ENCODE measurements around the gene ALAS1. TPM values are rescaled to one million over a fixed set of nuclear protein-coding genes. Genes with fewer than 3 reads are reported as not detected.

Gene ALAS1
- total RNA-seq, 2 experiments from 2014 or later, result 34.4 to 43.6 TPM

GRCh38 chr3:52257911-52258310 lies 60.0 kb downstream of the ALAS1 start:
- POLR2A ChIA-PET, result no interaction called here
- Histone ChIP-seq H3K9me3 (ENCODE audit: low read length) (no peaks in the 10 kb centered on the region), H4K20me1 (ENCODE audit: insufficient read depth, low read length) (no peaks in the 10 kb centered on the region), H3K4me2 (ENCODE audit: low read length) (no peak overlapping the region), H2AFZ (ENCODE audit: low read length) (no peak overlapping the region), H3K4me3 (ENCODE audit: low read depth, low read length, poor library complexity, severe bottlenecking) (no peak overlapping the region), H3K27ac (ENCODE audit: low read depth, low read length, poor library complexity, severe bottlenecking) (no peak overlapping the region), H3K36me3 (ENCODE audit: insufficient read depth, low read length) (peaks cover 96% of the 10 kb centered on the region), H3K79me2 (ENCODE audit: insufficient read depth, low read depth, low read length) (peaks cover 13% of the 10 kb centered on the region; the same call in 1 of the 2 replicates), H3K4me1 (ENCODE audit: insufficient read depth, low read length, poor library complexity, severe bottlenecking) (peaks cover 17% of the 10 kb centered on the region), H3K9me2 (ENCODE audit: insufficient read depth, low read length) (no peaks in the 10 kb centered on the region)
- no TSS peak for BruUV-seq (replicated peaks)
- DNase-seq (ENCODE audit: low spot score), result no peak
- CTCF ChIA-PET (ENCODE audit: unreplicated experiment), result no interaction called here
- intact Hi-C loops (cut with micrococcal nuclease; ENCODE audit: unreplicated experiment), result no loop called here
- no peak for TF ChIP-seq EZH2phosphoT487 (IDR thresholded peaks at IDR 0.05; ENCODE audit: borderline replicate concordance, low read depth, low read length)
- no peak for TF ChIP-seq CTCF (conservative IDR thresholded peaks at IDR 0.05; ENCODE audit: low read length)

GRCh38 chr3:52259035-52259434 lies 61.1 kb downstream of the ALAS1 start:
- BruUV-seq (replicated peaks), result no TSS peak
- H3K36me3 ChIP-seq (ENCODE audit: insufficient read depth, low read length), result peaks cover 99% of the 10 kb centered on the region
- POLR2A ChIA-PET, result interaction anchor here (1.3 kb wide), 1 partner anchor 12 kb away, joined by 4 read pairs; no protein-coding TSS in a partner anchor
- H3K27ac ChIP-seq (ENCODE audit: low read depth, low read length, poor library complexity, severe bottlenecking), result no peak overlapping the region
- peaks cover 16% of the 10 kb centered on the region; the same call in 1 of the 2 replicates for H3K79me2 ChIP-seq (ENCODE audit: insufficient read depth, low read depth, low read length)
- no peaks in the 10 kb centered on the region for H3K9me3 ChIP-seq (ENCODE audit: low read length)
- no peak overlapping the region for H3K4me3 ChIP-seq (ENCODE audit: low read depth, low read length, poor library complexity, severe bottlenecking)
- H3K4me2 ChIP-seq (ENCODE audit: low read length), result no peak overlapping the region
- H4K20me1 ChIP-seq (ENCODE audit: insufficient read depth, low read length), result no peaks in the 10 kb centered on the region
- no peak overlapping the region for H2AFZ ChIP-seq (ENCODE audit: low read length)
- CTCF ChIA-PET (ENCODE audit: unreplicated experiment), result no interaction called here
- TF ChIP-seq CTCF (conservative IDR thresholded peaks at IDR 0.05; ENCODE audit: low read length) (no peak), EZH2phosphoT487 (IDR thresholded peaks at IDR 0.05; ENCODE audit: borderline replicate concordance, low read depth, low read length) (no peak)
- H3K9me2 ChIP-seq (ENCODE audit: insufficient read depth, low read length), result no peaks in the 10 kb centered on the region
- intact Hi-C loops (cut with micrococcal nuclease; ENCODE audit: unreplicated experiment), result no loop called here
- DNase-seq (ENCODE audit: low spot score), result no peak
- peaks cover 6% of the 10 kb centered on the region for H3K4me1 ChIP-seq (ENCODE audit: insufficient read depth, low read length, poor library complexity, severe bottlenecking)

GRCh38 chr3:52259448-52259847 lies 61.5 kb downstream of the ALAS1 start:
- no peak overlapping the region for H3K4me3 ChIP-seq (ENCODE audit: low read depth, low read length, poor library complexity, severe bottlenecking)
- no peaks in the 10 kb centered on the region for H4K20me1 ChIP-seq (ENCODE audit: insufficient read depth, low read length)
- no TSS peak for BruUV-seq (replicated peaks)
- no peak overlapping the region for H3K27ac ChIP-seq (ENCODE audit: low read depth, low read length, poor library complexity, severe bottlenecking)
- intact Hi-C loops (cut with micrococcal nuclease; ENCODE audit: unreplicated experiment), result no loop called here
- POLR2A ChIA-PET, result interaction anchor here (1.3 to 1.5 kb wide), 2 partner anchors 12 to 18 kb away, joined by 4 read pairs; no protein-coding TSS in a partner anchor
- no peak overlapping the region for H3K4me2 ChIP-seq (ENCODE audit: low read length)
- no peak overlapping the region for H2AFZ ChIP-seq (ENCODE audit: low read length)
- peaks cover 2% of the 10 kb centered on the region for H3K4me1 ChIP-seq (ENCODE audit: insufficient read depth, low read length, poor library complexity, severe bottlenecking)
- TF ChIP-seq CTCF (conservative IDR thresholded peaks at IDR 0.05; ENCODE audit: low read length) (no peak), EZH2phosphoT487 (IDR thresholded peaks at IDR 0.05; ENCODE audit: borderline replicate concordance, low read depth, low read length) (no peak)
- no peaks in the 10 kb centered on the region for H3K9me2 ChIP-seq (ENCODE audit: insufficient read depth, low read length)
- H3K79me2 ChIP-seq (ENCODE audit: insufficient read depth, low read depth, low read length), result peaks cover 16% of the 10 kb centered on the region; the same call in 1 of the 2 replicates
- DNase-seq (ENCODE audit: low spot score), result no peak
- CTCF ChIA-PET (ENCODE audit: unreplicated experiment), result no interaction called here
- H3K9me3 ChIP-seq (ENCODE audit: low read length), result no peaks in the 10 kb centered on the region
- H3K36me3 ChIP-seq (ENCODE audit: insufficient read depth, low read length), result peaks cover 99% of the 10 kb centered on the region

Data from OCI-LY7 (cell line).